Stimulated activated naive CD8-positive, alpha-beta T cell treated with anti-CD3 and anti-CD28 coated beads, Interleukin-15, Interleukin-2, amounts not matched to agents 100 U/mL and 50 U/mL, for 24 hours (primary cell): Measurements from ENCODE around the gene MTG1.
"Not testable (repeated sequence)": the region's sequence is repeated elsewhere in the genome, so short reads cannot be mapped to it uniquely, and the experiment has no call there.

ENCODE experiments used
- ATAC-seq: fragments of 150-1000 bp; cut with Tn5 transposase; one replicate; pipeline ENCODE4 v1.10.0; 2021
- DNase-seq: peaks from one replicate; pipeline ENCODE4 v3.0.0; 2021

Gene MTG1

GRCh38 chr10:133424102-133424501 is 30.1 kb downstream of the MTG1 start:
- not testable (repeated sequence) for DNase-seq, ATAC-seq

GRCh38 chr10:133424601-133425000 is 30.6 kb downstream of the MTG1 start, which contains the start of gene SPRN:
Gene SPRN, minus strand, starts transcription at chr10:133424625. Its CDS starts 944 bp downstream, at chr10:133423681.
- not testable (repeated sequence) for ATAC-seq, DNase-seq

GRCh38 chr10:133429571-133429970 is 35.6 kb downstream of the MTG1 start:
- not testable (repeated sequence) for DNase-seq, ATAC-seq

- ATAC-seq = peak; percentile 40
- DNase-seq = not testable (repeated sequence)
Observed at GRCh38 chr10:133431888-133432613, 38.1 kb downstream of the MTG1 start.

GRCh38 chr10:133432789-133433188 is 38.8 kb downstream of the MTG1 start:
- not testable (repeated sequence) for ATAC-seq, DNase-seq

- ATAC-seq (no peak), DNase-seq (no peak)
Observed at GRCh38 chr10:133438711-133439273, 44.8 kb downstream of the MTG1 start.

- ATAC-seq (no peak), DNase-seq (no peak)
Observed at GRCh38 chr10:133439517-133440461, 45.8 kb downstream of the MTG1 start.

GRCh38 chr10:133440633-133441285 is 46.8 kb downstream of the MTG1 start:
- ATAC-seq (no peak), DNase-seq (no peak)

- ATAC-seq, DNase-seq: not testable (repeated sequence)
Observed at GRCh38 chr10:133441356-133441755, 47.4 kb downstream of the MTG1 start.

- DNase-seq (no peak), ATAC-seq (no peak)
Observed at GRCh38 chr10:133441780-133442179, 47.8 kb downstream of the MTG1 start.

GRCh38 chr10:133442191-133442966 is 48.4 kb downstream of the MTG1 start:
- ATAC-seq = peak; percentile 82
- DNase-seq = peak; percentile 41

GRCh38 chr10:133442967-133443924 is 49.3 kb downstream of the MTG1 start:
- DNase-seq (no peak), ATAC-seq (no peak)

- ATAC-seq = no peak
- no peak for DNase-seq
Observed at GRCh38 chr10:133444342-133445267, 50.6 kb downstream of the MTG1 start.

- ATAC-seq = no peak
- DNase-seq = no peak
Observed at GRCh38 chr10:133445268-133445732, 51.3 kb downstream of the MTG1 start.

- ATAC-seq (no peak), DNase-seq (no peak)
Observed at GRCh38 chr10:133445751-133446708, 52.1 kb downstream of the MTG1 start.

GRCh38 chr10:133446979-133447378 is 53.0 kb downstream of the MTG1 start:
- DNase-seq (no peak), ATAC-seq (no peak)

- DNase-seq = no peak
- ATAC-seq = no peak
Observed at GRCh38 chr10:133448120-133448519, 54.2 kb downstream of the MTG1 start.

GRCh38 chr10:133451346-133451745 is 57.4 kb downstream of the MTG1 start:
- ATAC-seq (no peak), DNase-seq (no peak)
